Ectodermal cell (in vitro differentiated cells): ENCODE data around the gene CDHR3.
"Not testable (repeated sequence)": the region's sequence is repeated elsewhere in the genome, so short reads cannot be mapped to it uniquely, and the experiment has no call there.

Experiments
- H3K27ac ChIP-seq: 2 replicates; pipeline ENCODE4 v1.7.0; 2013; ENCODE audit warnings: mild to moderate bottlenecking, low read depth, low read length; ENCODE audit not compliant: insufficient read depth, poor library complexity, severe bottlenecking
- H3K27me3 ChIP-seq: 2 replicates; pipeline ENCODE4 v1.7.0; 2013; ENCODE audit warnings: mild to moderate bottlenecking, low read length; ENCODE audit not compliant: insufficient read depth, control insufficient read depth, poor library complexity, severe bottlenecking
- H3K36me3 ChIP-seq: one replicate; pipeline ENCODE4 v1.7.0; 2013; ENCODE audit warnings: low read length; ENCODE audit not compliant: control insufficient read depth, insufficient read depth
- H3K4me1 ChIP-seq: one replicate; pipeline ENCODE4 v1.7.0; 2013; ENCODE audit warnings: low read length; ENCODE audit not compliant: control insufficient read depth, insufficient read depth
- H3K4me3 ChIP-seq: 2 replicates; pipeline ENCODE4 v1.7.0; 2013; ENCODE audit warnings: low read depth, low read length, control low read depth; ENCODE audit not compliant: insufficient read depth
- H3K9me3 ChIP-seq: 2 replicates; pipeline ENCODE4 v1.7.0; 2013; ENCODE audit warnings: mild to moderate bottlenecking, low read length, moderate library complexity; ENCODE audit not compliant: control insufficient read depth
- WGBS, 2 experiments: methylation state at CpG; one replicate each; pipeline ENCODE4 v1.1.7; 2013; ENCODE audit warnings: missing lambda C conversion rate in 2 of 2; 5-methylcytosine and 5-hydroxymethylcytosine counted together

The CDHR3 gene

DNA sequence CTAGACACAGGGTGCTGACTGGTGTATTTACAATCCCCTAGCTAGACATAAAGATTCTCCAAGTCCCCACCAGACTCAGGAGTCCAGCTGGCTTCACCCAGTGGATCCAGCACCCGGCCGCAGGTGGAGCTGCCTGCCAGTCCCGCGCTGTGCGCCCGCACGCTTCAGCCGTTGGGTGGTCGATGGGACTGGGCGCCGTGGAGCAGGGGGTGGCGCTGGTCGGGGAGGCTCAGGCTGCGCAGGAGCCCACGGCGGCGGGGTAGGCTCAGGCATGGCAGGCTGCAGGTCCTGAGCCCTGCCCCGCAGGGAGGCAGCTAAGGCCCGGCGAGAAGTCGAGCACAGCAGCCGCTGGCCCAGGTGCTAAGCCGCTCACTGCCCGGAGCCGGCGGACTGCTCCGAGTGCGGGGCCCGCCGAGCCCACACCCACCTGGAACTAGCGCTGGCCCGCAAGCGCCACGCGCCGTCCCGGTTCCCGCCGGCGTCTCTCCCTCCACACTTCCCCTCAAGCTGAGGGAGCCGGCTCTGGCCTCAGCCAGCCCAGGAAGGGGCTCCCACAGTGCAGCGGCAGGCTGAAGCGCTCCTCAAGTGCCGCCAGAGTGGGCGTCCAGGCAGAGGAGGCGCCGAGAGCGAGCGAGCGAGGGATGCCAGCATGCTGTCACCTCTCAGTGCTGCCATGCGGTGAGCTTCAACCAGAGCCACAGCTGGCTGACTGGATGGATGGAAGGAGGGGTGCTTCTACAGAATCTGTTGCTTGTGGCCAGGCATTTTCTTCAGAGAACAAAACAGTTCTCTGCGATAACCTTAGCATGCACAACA is 7.2 kb upstream of the CDHR3 start:
- not testable (repeated sequence) for H3K36me3 ChIP-seq, H3K27me3 ChIP-seq, H3K4me3 ChIP-seq, H3K27ac ChIP-seq, H3K9me3 ChIP-seq, H3K4me1 ChIP-seq
- 92 to 93% methylated on average over 52 of the region's 52 CpGs for WGBS, 2 experiments

GRCh38 chr7:105958012-105958411 is 5.1 kb upstream of the CDHR3 start:
- Histone ChIP-seq H3K27me3 (no peaks in the 10 kb centered on the region), H3K4me3 (no peak overlapping the region)
- WGBS, 2 experiments, result 88 to 96% methylated on average over 3 of the region's 3 CpGs

DNA sequence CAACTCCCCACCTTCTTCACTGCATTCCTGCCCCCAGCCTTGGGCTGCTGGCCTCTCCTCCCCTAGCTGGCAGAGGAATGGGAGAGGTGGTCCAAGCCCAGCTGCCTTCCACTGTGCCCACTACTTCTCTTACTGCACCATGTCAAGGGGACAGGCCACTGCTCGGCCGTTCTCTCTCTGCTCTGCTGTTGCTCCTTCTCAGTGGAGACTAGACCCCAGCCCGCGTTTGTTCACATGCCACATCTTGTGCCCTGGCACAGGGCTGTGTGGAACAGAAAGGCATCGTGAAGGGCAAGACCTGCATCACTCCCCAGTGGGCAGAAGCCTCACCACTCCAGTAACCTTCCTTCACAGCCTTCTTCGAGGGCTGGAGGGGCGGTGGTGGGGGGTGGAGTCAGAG is 711 bp upstream of the CDHR3 start:
- no peaks in the 10 kb centered on the region for H3K4me1 ChIP-seq
- 89 to 94% methylated on average over 7 of the region's 7 CpGs for WGBS, 2 experiments
- no peaks in the 10 kb centered on the region for H3K36me3 ChIP-seq
- H3K9me3 ChIP-seq, result no peaks in the 10 kb centered on the region
- no peak overlapping the region for H3K27ac ChIP-seq
- no peaks in the 10 kb centered on the region for H3K27me3 ChIP-seq
- H3K4me3 ChIP-seq, result no peak overlapping the region

More at GRCh38 chr7:105958012-105958411, 5.1 kb upstream of the CDHR3 start:
- no peaks in the 10 kb centered on the region for H3K4me1 ChIP-seq
- no peaks in the 10 kb centered on the region for H3K36me3 ChIP-seq
- no peaks in the 10 kb centered on the region for H3K9me3 ChIP-seq
- H3K27ac ChIP-seq, result no peak overlapping the region

DNA sequence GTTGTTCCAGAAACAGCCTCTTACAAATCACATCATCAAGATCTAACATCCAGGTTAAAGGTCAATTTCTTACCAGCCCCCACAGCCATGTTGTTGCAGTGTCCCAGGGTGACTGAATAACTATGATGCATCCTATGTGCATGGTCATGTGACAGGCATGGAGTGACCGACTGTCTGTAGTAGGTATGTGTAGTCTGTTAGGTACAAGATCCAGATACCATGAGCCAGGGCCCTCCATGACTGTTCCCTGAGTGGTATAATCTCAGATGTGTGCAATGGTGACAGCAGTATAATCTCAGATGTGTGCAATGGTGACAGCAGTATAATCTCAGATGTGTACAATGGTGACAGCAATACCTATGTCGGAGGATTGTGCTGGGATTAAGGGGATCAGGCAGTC is 8.8 kb downstream of the CDHR3 start:
- H3K4me3 ChIP-seq, result no peak overlapping the region
- no peak overlapping the region for H3K27ac ChIP-seq
- H3K36me3 ChIP-seq, result no peaks in the 10 kb centered on the region
- no peaks in the 10 kb centered on the region for H3K4me1 ChIP-seq
- H3K27me3 ChIP-seq, result no peaks in the 10 kb centered on the region
- whole genome bisulfite sequencing, 2 experiments, result 91 to 92% methylated on average over 2 of the region's 2 CpGs
- no peaks in the 10 kb centered on the region for H3K9me3 ChIP-seq

- Histone ChIP-seq H3K9me3 (no peaks in the 10 kb centered on the region), H3K27ac (no peak overlapping the region), H3K4me3 (no peak overlapping the region), H3K4me1 (no peaks in the 10 kb centered on the region), H3K27me3 (no peaks in the 10 kb centered on the region), H3K36me3 (no peaks in the 10 kb centered on the region)
- WGBS, 2 experiments, result 82 to 86% methylated on average over 4 of the region's 4 CpGs
Measured at GRCh38 chr7:105972276-105972675, 9.2 kb downstream of the CDHR3 start.

DNA sequence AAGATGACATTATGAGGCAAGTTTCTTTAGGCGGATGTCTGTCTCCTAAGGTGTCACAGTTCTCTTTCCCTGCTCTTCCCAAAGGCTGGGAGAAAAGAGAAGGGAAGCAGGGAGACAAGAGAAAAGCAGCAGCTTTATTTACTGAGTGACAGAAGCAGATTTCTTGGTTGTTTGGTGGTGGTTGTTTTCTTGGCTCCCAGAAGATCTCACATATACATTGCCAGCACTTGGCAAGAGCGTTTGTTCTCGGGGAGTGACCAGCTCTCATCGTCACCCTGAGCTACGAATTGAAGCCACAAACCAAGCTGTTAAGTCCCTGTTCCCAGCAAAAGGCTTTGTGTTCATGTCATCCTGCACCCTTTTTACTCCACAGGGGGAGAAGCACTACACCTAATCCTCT is 11.4 kb downstream of the CDHR3 start:
- Histone ChIP-seq H3K36me3 (no peaks in the 10 kb centered on the region), H3K27me3 (no peaks in the 10 kb centered on the region), H3K27ac (no peak overlapping the region), H3K4me1 (no peaks in the 10 kb centered on the region), H3K4me3 (no peak overlapping the region), H3K9me3 (no peaks in the 10 kb centered on the region)
- 82% methylated on average over 5 of the region's 5 CpGs for WGBS, 2 experiments

DNA sequence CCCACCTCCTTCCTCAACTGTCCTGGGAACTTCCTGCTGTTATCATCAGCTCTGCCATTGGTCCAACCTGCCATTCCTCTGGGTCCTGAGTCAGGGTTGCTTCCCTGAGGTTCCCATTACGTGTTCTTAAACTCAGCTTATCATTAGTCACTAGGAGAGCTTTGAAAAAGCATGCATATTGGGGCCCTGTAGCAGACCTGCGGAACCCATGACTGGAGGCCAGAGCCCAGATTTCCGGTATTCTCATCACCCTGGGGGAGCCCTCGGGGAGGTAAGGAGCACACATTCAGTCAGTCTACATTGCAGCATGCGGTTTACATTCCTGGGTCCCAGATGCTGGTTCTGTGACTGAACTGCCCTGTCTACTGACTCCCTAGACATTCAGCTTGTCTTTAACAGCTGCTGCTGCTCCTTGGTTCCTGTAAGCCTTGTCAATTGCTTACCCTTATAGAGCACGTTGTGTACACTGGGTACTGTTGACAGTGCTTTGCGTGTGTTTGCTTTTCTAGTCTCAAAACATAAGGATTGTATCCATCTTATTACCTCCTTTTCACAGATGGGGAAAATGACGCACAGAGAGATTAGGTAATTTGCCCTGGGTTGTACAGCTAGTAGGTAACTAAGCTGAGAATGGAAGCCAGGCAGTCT is 12.8 kb downstream of the CDHR3 start:
- no peaks in the 10 kb centered on the region for H3K9me3 ChIP-seq
- no peak overlapping the region for H3K4me3 ChIP-seq
- 81 to 82% methylated on average over 7 to 8 of the region's 8 CpGs for WGBS, 2 experiments
- H3K36me3 ChIP-seq, result no peaks in the 10 kb centered on the region
- H3K27ac ChIP-seq, result no peak overlapping the region
- H3K4me1 ChIP-seq, result no peaks in the 10 kb centered on the region
- H3K27me3 ChIP-seq, result no peaks in the 10 kb centered on the region

DNA sequence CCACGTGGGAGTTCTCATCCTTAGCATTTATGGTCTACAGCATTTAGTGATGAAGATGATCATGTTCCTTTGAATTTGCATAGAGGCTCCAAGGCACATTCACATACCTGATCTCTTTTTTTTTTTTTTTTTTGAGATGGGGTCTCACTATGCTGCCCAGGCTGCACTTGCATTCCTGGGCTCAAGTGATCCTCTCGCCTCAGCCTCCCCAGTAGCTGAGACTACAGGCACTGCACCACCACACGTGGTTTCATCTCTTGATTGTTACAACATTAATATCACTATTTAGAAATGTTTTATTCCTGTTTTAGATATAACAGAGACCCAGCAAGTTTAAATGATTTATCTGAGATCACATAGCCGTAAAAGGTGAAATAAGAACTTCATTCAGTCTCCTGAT is 13.8 kb downstream of the CDHR3 start:
- no peaks in the 10 kb centered on the region for H3K27me3 ChIP-seq

GRCh38 chr7:105978035-105978434 is 15.0 kb downstream of the CDHR3 start:
- H3K9me3 ChIP-seq, result no peaks in the 10 kb centered on the region
- H3K4me3 ChIP-seq, result no peak overlapping the region
- no peaks in the 10 kb centered on the region for H3K4me1 ChIP-seq
- H3K27me3 ChIP-seq, result no peaks in the 10 kb centered on the region
- H3K36me3 ChIP-seq, result no peaks in the 10 kb centered on the region
- WGBS, 2 experiments, result 93 to 98% methylated on average over 3 of the region's 3 CpGs
- no peak overlapping the region for H3K27ac ChIP-seq

More for the DNA sequence above, 13.8 kb downstream of the CDHR3 start:
- no peaks in the 10 kb centered on the region for H3K36me3 ChIP-seq
- H3K9me3 ChIP-seq, result no peaks in the 10 kb centered on the region
- no peak overlapping the region for H3K4me3 ChIP-seq
- 83 to 87% methylated on average over 3 to 4 of the region's 4 CpGs for WGBS, 2 experiments
- H3K27ac ChIP-seq, result no peak overlapping the region
- H3K4me1 ChIP-seq, result no peaks in the 10 kb centered on the region

DNA sequence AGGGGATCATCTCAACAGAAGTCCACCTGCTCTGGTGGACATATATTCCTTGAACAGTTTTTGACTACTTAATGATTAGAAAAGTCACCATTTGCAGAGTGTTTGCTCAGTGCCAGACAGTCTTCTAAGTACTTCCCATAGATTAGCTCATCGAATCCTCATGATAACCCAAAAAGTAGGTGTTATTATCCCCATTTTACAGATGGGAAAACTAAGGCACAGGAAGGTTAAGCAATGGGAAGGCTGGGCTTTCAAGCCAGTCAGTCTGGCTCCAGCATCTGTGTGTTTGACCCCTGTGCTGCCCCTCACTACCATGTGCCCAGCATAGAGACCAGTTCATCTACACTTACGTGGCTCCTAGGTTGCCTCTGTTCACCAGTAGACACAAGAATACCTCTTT is 15.9 kb downstream of the CDHR3 start:
- Histone ChIP-seq H3K27ac (no peak overlapping the region), H3K4me3 (no peak overlapping the region), H3K27me3 (no peaks in the 10 kb centered on the region), H3K4me1 (no peaks in the 10 kb centered on the region), H3K9me3 (no peaks in the 10 kb centered on the region), H3K36me3 (no peaks in the 10 kb centered on the region)
- WGBS, 2 experiments, result 95 to 98% methylated on average over 2 of the region's 2 CpGs
